GM12872 (cell line): ENCODE measurements around the gene KRT9.

Experiments
- CTCF ChIP-seq: IDR thresholded peaks from 3 replicates; pipeline ENCODE4 v1.5.1; 2011; ENCODE audit warnings: low read depth, mild to moderate bottlenecking, low read length, moderate library complexity; ENCODE audit not compliant: insufficient read depth

The KRT9 gene

GRCh38 chr17:41599680-41600079, 27.8 kb upstream of the KRT9 start:
- no peak for TF ChIP-seq CTCF

- TF ChIP-seq CTCF: no peak
These were observed 23.7 kb upstream of the KRT9 start for GRCh38 chr17:41595585-41595984.

GRCh38 chr17:41594363-41594915, 22.6 kb upstream of the KRT9 start:
- no peak for TF ChIP-seq CTCF

GRCh38 chr17:41593306-41593981, 21.6 kb upstream of the KRT9 start:
- no peak for TF ChIP-seq CTCF

GRCh38 chr17:41592601-41593305, 20.9 kb upstream of the KRT9 start:
- TF ChIP-seq CTCF: no peak

GRCh38 chr17:41589301-41589700, 17.4 kb upstream of the KRT9 start:
- no peak for TF ChIP-seq CTCF

GRCh38 chr17:41588126-41588810, 16.4 kb upstream of the KRT9 start:
- TF ChIP-seq CTCF: no peak
